ENCODE data around the gene KSR1. TPM values are rescaled to one million over a fixed set of nuclear protein-coding genes. Genes with fewer than 3 reads are reported as not detected.

Gene KSR1
- total and polyA plus RNA-seq, 2 of the 8 experiments (the other 6 are each of a cell fraction or from before 2014, with no cell fraction given), result 14.1 to 34.7 TPM

GRCh38 chr17:27420211-27420950, 35.9 kb upstream of the KSR1 start (continued):
- TF ChIP-seq CTBP2 (IDR thresholded peaks at IDR 0.05; ENCODE audit: borderline replicate concordance, insufficient read depth, insufficient read length, low read length) (no peak), ATF3 (IDR thresholded peaks at IDR 0.05; ENCODE audit: insufficient read depth, low read depth, low read length) (no peak), NANOG (IDR thresholded peaks at IDR 0.05; ENCODE audit: insufficient read depth, low read depth, low read length, poor library complexity, severe bottlenecking) (no peak), HDAC2 (IDR thresholded peaks at IDR 0.05; ENCODE audit: borderline replicate concordance in 1 of 2, low read depth in 2 of 2, low read length in 2 of 2) (no peak), CBX5 (IDR thresholded peaks at IDR 0.05; ENCODE audit: low read depth, low read length) (no peak), MAX (IDR thresholded peaks at IDR 0.05) (no peak), TCF12 (IDR thresholded peaks at IDR 0.05; ENCODE audit: low read depth, low read length) (no peak)

Data from H1 (cell line).